Caco-2 (cell line): ENCODE results near the gene PLEK2. TPM values are rescaled to one million over a fixed set of nuclear protein-coding genes. Genes with fewer than 3 reads are reported as not detected.

Experiments
- BruUV-seq: library from RNA; stranded (reverse); fragments of 400-500 nt; replicated peaks from 2 replicates; lab custom pipeline; 2021; lab: Mats Ljungman, UMichigan
- CTCF ChIA-PET: fragments of 300-600 bp; sonication (Branson Sonifier 250); formaldehyde crosslinking; loops from one replicate; lab custom pipeline; 2022; ENCODE audit warnings: antibody characterized with exemption; lab: Charles Lee
- POLR2A ChIA-PET: fragments of 300-600 bp; sonication (Branson Sonifier 250); formaldehyde crosslinking; loops from one replicate; lab custom pipeline; 2022; ENCODE audit warnings: antibody characterized with exemption; lab: Charles Lee
- DNase-seq, 2 experiments: peaks; one replicate each; pipeline versions ENCODE4 v3.0.0 to v3.0.0-alpha.2; 2020 to 2022
- H3K27me3 ChIP-seq: replicated peaks from 2 replicates; pipeline ENCODE4 v1.6.0; 2011; ENCODE audit warnings: low read length; ENCODE audit not compliant: control insufficient read depth, insufficient read depth
- H3K36me3 ChIP-seq: 2 replicates; pipeline ENCODE4 v1.5.1; 2011; ENCODE audit warnings: low read length; ENCODE audit not compliant: control insufficient read depth, insufficient read depth
- H3K4me1 ChIP-seq: fragments of 250-450 bp; sonication (Bioruptor Pico); 2 replicates; pipeline ENCODE4 v1.5.1; 2020; ENCODE audit warnings: mild to moderate bottlenecking
- H3K4me3 ChIP-seq: 2 replicates; pipeline ENCODE4 v1.5.1; 2011; ENCODE audit warnings: low read depth, mild to moderate bottlenecking, control low read depth, low read length
- H3K9me3 ChIP-seq: fragments of 250-450 bp; sonication (Bioruptor Pico); 2 replicates; pipeline ENCODE4 v1.5.1; 2020; ENCODE audit warnings: mild to moderate bottlenecking, moderate library complexity
- H3K27ac Mint-ChIP-seq: one replicate; pipeline ENCODE4 v1.8.0; 2022; ENCODE audit warnings: mixed read lengths; ENCODE audit not compliant: unreplicated experiment
- H3K27me3 Mint-ChIP-seq: one replicate; pipeline ENCODE4 v1.8.0; 2022; ENCODE audit warnings: mixed read lengths; ENCODE audit not compliant: insufficient read depth, unreplicated experiment
- H3K36me3 Mint-ChIP-seq: one replicate; pipeline ENCODE4 v1.8.0; 2022; ENCODE audit warnings: mild to moderate bottlenecking, mixed read lengths; ENCODE audit not compliant: insufficient read depth, unreplicated experiment
- H3K4me1 Mint-ChIP-seq: one replicate; pipeline ENCODE4 v1.8.0; 2022; ENCODE audit warnings: low read depth, mixed read lengths; ENCODE audit not compliant: unreplicated experiment
- H3K4me3 Mint-ChIP-seq: one replicate; pipeline ENCODE4 v1.8.0; 2022; ENCODE audit warnings: mild to moderate bottlenecking, moderate library complexity, mixed read lengths; ENCODE audit not compliant: unreplicated experiment
- H3K9me3 Mint-ChIP-seq: one replicate; pipeline ENCODE4 v1.8.0; 2022; ENCODE audit warnings: mixed read lengths; ENCODE audit not compliant: unreplicated experiment
- CTCF ChIP-seq, 2 experiments: fragments of 200-600 bp in 1 of 2; IDR thresholded peaks; 1 replicate in 1 of 2; 2 replicates in 1 of 2; pipeline versions ENCODE4 v1.5.1 to v1.8.0; 2011 to 2022; ENCODE audit warnings: antibody characterized with exemption in 1 of 2, control low read depth in 1 of 2, inconsistent platforms in 1 of 2, low read depth in 1 of 2, low read length in 1 of 2, mild to moderate bottlenecking in 1 of 2, moderate library complexity in 1 of 2; ENCODE audit not compliant: insufficient read depth in 1 of 2, severe bottlenecking in 1 of 2, unreplicated experiment in 1 of 2
- intact Hi-C: fragments of 100-400 bp; cut with micrococcal nuclease; formaldehyde crosslinking; loops from one replicate; pipeline ENCODE4 v1.10.0; 2022; ENCODE audit not compliant: unreplicated experiment
- total RNA-seq: library from RNA; stranded (reverse); gene quantifications from 2 replicates; pipeline ENCODE4 v1.2.3, GENCODE V29; 2022

Gene PLEK2
- total RNA-seq, 1 experiment from 2014 or later: 36.5 TPM

- Histone ChIP-seq H3K9me3 (no peaks in the 10 kb centered on the region), H3K4me3 (no peak overlapping the region), H3K27me3 (no peaks in the 10 kb centered on the region), H3K36me3 (peaks cover 1% of the 10 kb centered on the region), H3K4me1 (no peaks in the 10 kb centered on the region)
- Mint-ChIP-seq H3K4me3 (no peak overlapping the region), H3K9me3 (no peaks in the 10 kb centered on the region), H3K36me3 (peaks cover 56% of the 10 kb centered on the region), H3K4me1 (no peaks in the 10 kb centered on the region), H3K27me3 (no peaks in the 10 kb centered on the region), H3K27ac (no peak overlapping the region)
- TF ChIP-seq CTCF (IDR thresholded peaks at IDR 0.05; ENCODE audit: insufficient read depth in 1 of 2, low read depth in 1 of 2, low read length in 1 of 2, severe bottlenecking in 1 of 2, unreplicated experiment in 1 of 2): no peak
- intact Hi-C loops: no loop called here
- BruUV-seq: TSS peak; percentile 48
- POLR2A ChIA-PET: no interaction called here
- CTCF ChIA-PET: no interaction called here
- no peak for DNase-seq
These were observed 24.8 kb downstream of the PLEK2 start for GRCh38 chr14:67387195-67387594.

GRCh38 chr14:67385618-67386017 is 26.3 kb downstream of the PLEK2 start:
- intact Hi-C loops: no loop called here
- Mint-ChIP-seq H3K27me3 (no peaks in the 10 kb centered on the region), H3K4me3 (no peak overlapping the region), H3K9me3 (no peaks in the 10 kb centered on the region), H3K36me3 (peaks cover 65% of the 10 kb centered on the region), H3K27ac (no peak overlapping the region), H3K4me1 (no peaks in the 10 kb centered on the region)
- Histone ChIP-seq H3K36me3 (peaks cover 1% of the 10 kb centered on the region), H3K9me3 (no peaks in the 10 kb centered on the region), H3K4me3 (no peak overlapping the region), H3K27me3 (no peaks in the 10 kb centered on the region), H3K4me1 (no peaks in the 10 kb centered on the region)
- TF ChIP-seq CTCF (IDR thresholded peaks at IDR 0.05; ENCODE audit: insufficient read depth in 1 of 2, low read depth in 1 of 2, low read length in 1 of 2, severe bottlenecking in 1 of 2, unreplicated experiment in 1 of 2): no peak
- ChIA-PET CTCF (interaction anchor here (0.7 to 1.9 kb wide), 2 partner anchors 26 to 170 kb away, joined by 4 read pairs; partner anchors contain the start of gene ATP6V1D), POLR2A (no interaction called here)
- DNase-seq: no peak
- BruUV-seq: no TSS peak

GRCh38 chr14:67385120-67385519 is 26.8 kb downstream of the PLEK2 start:
- intact Hi-C loops: no loop called here
- TF ChIP-seq CTCF (IDR thresholded peaks at IDR 0.05; ENCODE audit: insufficient read depth in 1 of 2, low read depth in 1 of 2, low read length in 1 of 2, severe bottlenecking in 1 of 2, unreplicated experiment in 1 of 2): no peak
- Mint-ChIP-seq H3K4me1 (no peaks in the 10 kb centered on the region), H3K27ac (no peak overlapping the region), H3K9me3 (no peaks in the 10 kb centered on the region), H3K27me3 (no peaks in the 10 kb centered on the region), H3K36me3 (peaks cover 64% of the 10 kb centered on the region), H3K4me3 (no peak overlapping the region)
- no TSS peak for BruUV-seq
- ChIA-PET CTCF (interaction anchor here (0.7 to 1.9 kb wide), 3 partner anchors 26 to 170 kb away, joined by 4 read pairs; partner anchors contain the start of gene ATP6V1D), POLR2A (no interaction called here)
- Histone ChIP-seq H3K4me1 (no peaks in the 10 kb centered on the region), H3K4me3 (no peak overlapping the region), H3K36me3 (peaks cover 1% of the 10 kb centered on the region), H3K9me3 (no peaks in the 10 kb centered on the region), H3K27me3 (no peaks in the 10 kb centered on the region)
- DNase-seq: no peak
